NOMO-1 treated with dmso at 0.1 percent for 144 hours (cell line): ENCODE results near the gene SEMA4B.
"Not testable (repeated sequence)": the region's sequence is repeated elsewhere in the genome, so short reads cannot be mapped to it uniquely, and the experiment has no call there.

ENCODE experiments used
- DNase-seq: peaks from one replicate; lab custom pipeline; 2025; ENCODE audit not compliant: unreplicated experiment; lab: John Stamatoyannopoulos, UW

Gene SEMA4B

GRCh38 chr15:90257776-90258175 is 56.6 kb downstream of the SEMA4B start:
- DNase-seq: no peak

GRCh38 chr15:90259524-90259923 is 58.4 kb downstream of the SEMA4B start:
- no peak for DNase-seq

- DNase-seq: not testable (repeated sequence)
These were observed 59.6 kb downstream of the SEMA4B start for GRCh38 chr15:90260731-90261130.

- no peak for DNase-seq
These were observed 60.7 kb downstream of the SEMA4B start for GRCh38 chr15:90261811-90262210.

- no peak for DNase-seq
These were observed 61.3 kb downstream of the SEMA4B start for GRCh38 chr15:90262426-90262825.

GRCh38 chr15:90264671-90265070 is 63.5 kb downstream of the SEMA4B start:
- DNase-seq: no peak

- DNase-seq: peak; percentile 93
These were observed 64.3 kb downstream of the SEMA4B start, which contains the start of gene NGRN for GRCh38 chr15:90265271-90266060. NGRN (plus strand) TSS chr15:90265672; CDS start chr15:90265713, 41 bp downstream.

GRCh38 chr15:90266061-90266431 is 64.9 kb downstream of the SEMA4B start:
- DNase-seq: no peak

GRCh38 chr15:90266485-90266884 is 65.4 kb downstream of the SEMA4B start:
- DNase-seq: no peak

- no peak for DNase-seq
These were observed 67.3 kb downstream of the SEMA4B start for GRCh38 chr15:90268415-90268814.

- no peak for DNase-seq
These were observed 69.5 kb downstream of the SEMA4B start for GRCh38 chr15:90270502-90271150.

GRCh38 chr15:90271459-90272166 is 70.5 kb downstream of the SEMA4B start:
- no peak for DNase-seq

- not testable (repeated sequence) for DNase-seq
These were observed 77.3 kb downstream of the SEMA4B start for GRCh38 chr15:90278467-90278866.
